GM18870 (cell line): Measurements from ENCODE around the gene WDR13.
"Not testable (repeated sequence)": the region's sequence is repeated elsewhere in the genome, so short reads cannot be mapped to it uniquely, and the experiment has no call there.

Experiments used
- ATAC-seq: cut with Tn5 transposase; IDR thresholded peaks from one replicate; pipeline ENCODE4 v1.9.1; 2021; ENCODE audit warnings: moderate library complexity; ENCODE audit not compliant: unreplicated experiment

The WDR13 gene

GRCh38 chrX:48652055-48652579, 54.8 kb downstream of the WDR13 start:
- ATAC-seq, result not testable (repeated sequence)

- not testable (repeated sequence) for ATAC-seq
Measured at GRCh38 chrX:48654746-48655145, 57.5 kb downstream of the WDR13 start.
